DOHH2 (cell line): Measurements from ENCODE around the gene SNAPC2.
"Not testable (repeated sequence)": the region's sequence is repeated elsewhere in the genome, so short reads cannot be mapped to it uniquely, and the experiment has no call there.

Source experiments
- H3F3A ChIP-seq: fragments of 200-600 bp; sonication (generic), shearing (Covaris generic); 2 replicates; pipeline ENCODE4 v1.6.0; 2016; ENCODE audit warnings: antibody characterized with exemption, mild to moderate bottlenecking; ENCODE audit not compliant: control insufficient read depth, insufficient read depth
- H3K27ac ChIP-seq: fragments of 200-600 bp; sonication (generic); 2 replicates; pipeline ENCODE4 v1.5.1; 2014; ENCODE audit warnings: low read depth, mild to moderate bottlenecking, low read length, moderate library complexity
- H3K27me3 ChIP-seq: fragments of 200-600 bp; sonication (generic); 2 replicates; pipeline ENCODE4 v1.6.1; 2014; ENCODE audit warnings: mild to moderate bottlenecking, low read length, mixed read lengths; ENCODE audit not compliant: control insufficient read depth
- H3K36me3 ChIP-seq: fragments of 200-600 bp; sonication (generic); 2 replicates; pipeline ENCODE4 v1.6.1; 2014; ENCODE audit warnings: mild to moderate bottlenecking, low read length, moderate library complexity, mixed read lengths; ENCODE audit not compliant: control insufficient read depth
- H3K4me1 ChIP-seq: fragments of 200-600 bp; sonication (generic); 2 replicates; pipeline ENCODE4 v1.6.1; 2014; ENCODE audit warnings: mild to moderate bottlenecking, low read length, mixed read lengths; ENCODE audit not compliant: control insufficient read depth
- H3K4me2 ChIP-seq: fragments of 200-600 bp; sonication (generic); 2 replicates; pipeline ENCODE4 v1.6.0; 2014; ENCODE audit warnings: mild to moderate bottlenecking, low read length, moderate library complexity
- H3K4me3 ChIP-seq: fragments of 200-600 bp; sonication (generic); 2 replicates; pipeline ENCODE4 v1.5.1; 2014; ENCODE audit warnings: mild to moderate bottlenecking, low read length, mixed read lengths
- H3K79me2 ChIP-seq: fragments of 200-600 bp; sonication (generic); 2 replicates; pipeline ENCODE4 v1.6.1; 2014; ENCODE audit warnings: mild to moderate bottlenecking, low read length, mixed read lengths; ENCODE audit not compliant: control insufficient read depth
- H3K9me2 ChIP-seq: fragments of 200-600 bp; sonication (generic); replicated peaks from 2 replicates; pipeline ENCODE4 v1.6.1; 2014; ENCODE audit warnings: mild to moderate bottlenecking, low read length, mixed read lengths; ENCODE audit not compliant: control insufficient read depth
- H3K9me3 ChIP-seq: fragments of 200-600 bp; sonication (generic); 2 replicates; pipeline ENCODE4 v1.6.1; 2014; ENCODE audit warnings: antibody characterized with exemption, low read length, mixed read lengths; ENCODE audit not compliant: control insufficient read depth, insufficient read depth
- H4K20me1 ChIP-seq: fragments of 200-600 bp; sonication (generic); 2 replicates; pipeline ENCODE4 v1.6.0; 2014; ENCODE audit warnings: low read depth, mild to moderate bottlenecking, antibody characterized with exemption, low read length, moderate library complexity; ENCODE audit not compliant: control insufficient read depth, insufficient read depth
- EZH2phosphoT487 ChIP-seq: fragments of 200-600 bp; sonication (generic); IDR thresholded peaks from 2 replicates; pipeline ENCODE4 v1.6.1; 2017; ENCODE audit warnings: borderline replicate concordance, mild to moderate bottlenecking, antibody characterized with exemption, low read length, moderate library complexity, mixed read lengths
- TF ChIP-seq, protein P1 (sequence below): fragments of 200-600 bp; sonication (generic); IDR thresholded peaks from one replicate; pipeline ENCODE4 v1.5.1; 2014; ENCODE audit warnings: antibody characterized with exemption, mild to moderate bottlenecking, low read depth, low read length; ENCODE audit not compliant: poor library complexity, severe bottlenecking

The SNAPC2 gene

DNA sequence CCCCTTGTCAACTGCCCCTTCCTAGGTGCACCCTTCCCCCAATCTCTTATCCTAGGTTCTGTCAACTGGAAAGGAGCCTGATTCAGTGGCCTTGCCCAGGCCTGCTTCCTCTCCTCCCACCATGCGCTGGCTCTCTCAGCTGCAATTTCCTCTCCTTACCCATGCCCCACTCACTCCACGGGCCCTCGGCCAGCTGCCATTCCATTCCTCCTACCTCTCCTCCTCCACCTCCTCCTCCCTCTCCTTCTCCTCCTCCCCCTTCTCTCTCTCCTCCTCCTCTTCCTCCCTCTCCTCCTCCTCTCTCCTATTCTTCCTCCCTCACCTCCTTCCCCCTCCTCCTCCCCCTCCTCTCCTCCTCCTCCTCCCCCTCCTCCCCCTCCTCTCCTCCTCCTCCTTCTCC is 32.9 kb downstream of the SNAPC2 start:
- H3K4me3 ChIP-seq: no peak overlapping the region
- no peaks in the 10 kb centered on the region for H4K20me1 ChIP-seq
- H3K27me3 ChIP-seq: no peaks in the 10 kb centered on the region
- no peaks in the 10 kb centered on the region; the same call in 1 of the 2 replicates for H3F3A ChIP-seq
- TF ChIP-seq, protein P1, sequence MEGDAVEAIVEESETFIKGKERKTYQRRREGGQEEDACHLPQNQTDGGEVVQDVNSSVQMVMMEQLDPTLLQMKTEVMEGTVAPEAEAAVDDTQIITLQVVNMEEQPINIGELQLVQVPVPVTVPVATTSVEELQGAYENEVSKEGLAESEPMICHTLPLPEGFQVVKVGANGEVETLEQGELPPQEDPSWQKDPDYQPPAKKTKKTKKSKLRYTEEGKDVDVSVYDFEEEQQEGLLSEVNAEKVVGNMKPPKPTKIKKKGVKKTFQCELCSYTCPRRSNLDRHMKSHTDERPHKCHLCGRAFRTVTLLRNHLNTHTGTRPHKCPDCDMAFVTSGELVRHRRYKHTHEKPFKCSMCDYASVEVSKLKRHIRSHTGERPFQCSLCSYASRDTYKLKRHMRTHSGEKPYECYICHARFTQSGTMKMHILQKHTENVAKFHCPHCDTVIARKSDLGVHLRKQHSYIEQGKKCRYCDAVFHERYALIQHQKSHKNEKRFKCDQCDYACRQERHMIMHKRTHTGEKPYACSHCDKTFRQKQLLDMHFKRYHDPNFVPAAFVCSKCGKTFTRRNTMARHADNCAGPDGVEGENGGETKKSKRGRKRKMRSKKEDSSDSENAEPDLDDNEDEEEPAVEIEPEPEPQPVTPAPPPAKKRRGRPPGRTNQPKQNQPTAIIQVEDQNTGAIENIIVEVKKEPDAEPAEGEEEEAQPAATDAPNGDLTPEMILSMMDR: no peak
- TF ChIP-seq EZH2phosphoT487: no peak
- H3K4me2 ChIP-seq: no peak overlapping the region
- no peaks in the 10 kb centered on the region for H3K9me2 ChIP-seq
- no peaks in the 10 kb centered on the region for H3K4me1 ChIP-seq
- no peaks in the 10 kb centered on the region for H3K79me2 ChIP-seq
- H3K36me3 ChIP-seq: no peaks in the 10 kb centered on the region
- H3K27ac ChIP-seq: no peak overlapping the region
- H3K9me3 ChIP-seq: no peaks in the 10 kb centered on the region

DNA sequence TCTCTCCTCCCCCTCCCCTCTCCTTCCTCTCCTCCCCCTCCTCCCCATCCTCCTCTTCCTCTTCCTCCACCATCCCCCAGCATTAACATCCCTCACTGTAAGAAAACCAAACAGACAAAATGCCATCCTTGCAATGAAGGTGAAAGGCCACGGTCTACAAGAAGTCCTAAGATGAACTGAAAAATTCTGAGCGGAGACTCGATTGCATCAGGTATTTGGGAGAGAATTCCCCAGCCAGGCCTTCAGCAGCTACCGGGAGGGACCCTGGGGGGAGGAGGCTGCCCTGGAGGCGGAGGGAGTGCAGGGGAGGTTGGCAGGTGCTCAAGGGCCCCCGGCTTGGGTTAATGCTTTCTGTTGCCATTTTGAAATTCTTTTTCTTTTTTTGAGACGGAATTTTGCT is 33.4 kb downstream of the SNAPC2 start:
- H3K79me2 ChIP-seq: no peaks in the 10 kb centered on the region
- no peaks in the 10 kb centered on the region; the same call in 1 of the 2 replicates for H3F3A ChIP-seq
- no peaks in the 10 kb centered on the region for H4K20me1 ChIP-seq
- no peaks in the 10 kb centered on the region for H3K27me3 ChIP-seq
- no peaks in the 10 kb centered on the region for H3K9me2 ChIP-seq
- H3K27ac ChIP-seq: no peak overlapping the region
- H3K9me3 ChIP-seq: no peaks in the 10 kb centered on the region
- no peak overlapping the region for H3K4me2 ChIP-seq
- TF ChIP-seq EZH2phosphoT487: no peak
- TF ChIP-seq, protein P1: no peak
- no peak overlapping the region for H3K4me3 ChIP-seq
- H3K4me1 ChIP-seq: no peaks in the 10 kb centered on the region
- no peaks in the 10 kb centered on the region for H3K36me3 ChIP-seq

DNA sequence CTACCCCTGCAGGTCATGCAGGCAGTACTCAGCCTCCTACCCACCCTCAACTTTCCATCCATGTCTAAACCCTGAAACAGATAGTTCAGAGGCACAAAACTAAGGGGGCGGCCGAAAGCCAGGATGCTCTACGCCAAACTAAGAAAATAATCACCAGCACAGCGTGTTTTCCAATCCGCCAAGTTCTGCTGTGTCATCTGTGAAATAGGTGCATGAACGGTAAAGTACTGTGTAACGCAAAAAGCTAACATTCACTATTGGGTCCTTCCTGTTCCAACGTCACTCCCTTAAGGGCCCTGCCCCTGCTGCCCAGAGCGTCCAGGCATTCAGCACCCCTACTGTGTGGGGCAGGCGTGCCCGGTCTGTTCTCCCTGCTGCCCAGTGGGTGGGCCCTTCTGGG is 35.6 kb downstream of the SNAPC2 start:
- no peaks in the 10 kb centered on the region for H3K27me3 ChIP-seq
- H3K79me2 ChIP-seq: no peaks in the 10 kb centered on the region
- no peaks in the 10 kb centered on the region for H4K20me1 ChIP-seq
- H3K9me2 ChIP-seq: no peaks in the 10 kb centered on the region
- peaks cover 9% of the 10 kb centered on the region for H3F3A ChIP-seq
- H3K9me3 ChIP-seq: no peaks in the 10 kb centered on the region
- no peaks in the 10 kb centered on the region for H3K4me1 ChIP-seq
- no peak overlapping the region for H3K4me2 ChIP-seq
- no peak for TF ChIP-seq EZH2phosphoT487
- TF ChIP-seq, protein P1: no peak
- no peak overlapping the region for H3K27ac ChIP-seq
- peaks cover 10% of the 10 kb centered on the region for H3K36me3 ChIP-seq
- no peak overlapping the region for H3K4me3 ChIP-seq

DNA sequence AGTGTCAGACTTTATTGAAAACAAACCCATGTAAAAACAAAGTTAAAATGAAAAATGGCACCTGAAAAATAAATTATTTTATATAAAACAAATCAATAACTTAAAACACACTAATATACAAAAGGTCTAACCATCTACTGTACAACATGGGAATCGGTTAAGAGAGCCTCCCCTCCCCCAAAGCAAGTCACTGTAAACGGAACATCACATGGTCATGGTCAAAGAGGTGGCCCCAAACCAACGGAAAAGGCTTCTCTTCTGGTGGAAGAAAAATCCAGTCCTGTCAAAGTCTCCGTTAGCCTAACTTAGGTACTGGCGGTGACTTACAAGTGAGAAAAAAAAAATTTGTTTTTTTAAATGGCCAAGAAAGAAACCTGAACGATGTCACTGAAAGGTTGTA is 39.1 kb downstream of the SNAPC2 start:
- Histone ChIP-seq H3K27me3 (no peaks in the 10 kb centered on the region), H3K9me3 (no peaks in the 10 kb centered on the region), H3K79me2 (no peaks in the 10 kb centered on the region), H4K20me1 (no peaks in the 10 kb centered on the region), H3K4me2 (no peak overlapping the region), H3K9me2 (no peaks in the 10 kb centered on the region), H3F3A (peaks cover 12% of the 10 kb centered on the region), H3K36me3 (peaks cover 45% of the 10 kb centered on the region), H3K4me1 (no peaks in the 10 kb centered on the region), H3K4me3 (no peak overlapping the region), H3K27ac (no peak overlapping the region)
- TF ChIP-seq, protein P1: no peak
- no peak for TF ChIP-seq EZH2phosphoT487

DNA sequence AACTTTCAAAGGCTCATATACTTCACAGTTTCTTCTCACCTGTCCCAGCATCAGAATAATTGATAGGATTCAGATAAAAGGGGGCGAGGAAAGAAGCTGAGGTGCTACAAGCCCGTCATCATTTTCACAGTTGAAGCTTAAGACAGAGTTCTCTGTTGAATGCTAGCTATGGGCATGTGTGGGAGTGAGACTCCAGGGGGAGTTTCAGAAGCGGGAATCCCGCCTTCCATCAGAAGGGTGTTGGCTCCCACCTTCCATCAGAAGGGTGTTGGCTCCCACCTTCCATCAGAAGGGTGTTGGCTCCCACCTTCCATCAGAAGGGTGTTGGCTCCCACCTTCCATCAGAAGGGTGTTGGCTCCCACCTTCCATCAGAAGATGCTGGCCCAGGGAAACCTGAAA is 40.9 kb downstream of the SNAPC2 start:
- H3K9me2 ChIP-seq, H3K4me1 ChIP-seq, H3K27ac ChIP-seq, H3K79me2 ChIP-seq, H3K9me3 ChIP-seq, H3K4me3 ChIP-seq, H3K4me2 ChIP-seq, H4K20me1 ChIP-seq, H3K27me3 ChIP-seq: not testable (repeated sequence)
- Histone ChIP-seq H3K36me3 (peaks cover 63% of the 10 kb centered on the region), H3F3A (peaks cover 12% of the 10 kb centered on the region)
